IPS-20b (cell line): Measurements from ENCODE around the gene TFF1.

Experiments used
- H3K27ac ChIP-seq: one replicate; pipeline ENCODE4 v1.5.1; 2013; ENCODE audit warnings: low read length
- H3K27me3 ChIP-seq: 2 replicates; pipeline ENCODE4 v1.6.1; 2013; ENCODE audit warnings: mild to moderate bottlenecking, low read length, inconsistent platforms; ENCODE audit not compliant: insufficient read depth
- H3K36me3 ChIP-seq: 2 replicates; pipeline ENCODE4 v1.6.1; 2013; ENCODE audit warnings: low read depth, mild to moderate bottlenecking, inconsistent platforms, low read length, moderate library complexity; ENCODE audit not compliant: insufficient read depth
- H3K4me1 ChIP-seq: 2 replicates; pipeline ENCODE4 v1.6.1; 2013; ENCODE audit warnings: mild to moderate bottlenecking, control low read depth, inconsistent platforms, low read length, moderate library complexity; ENCODE audit not compliant: insufficient read depth
- H3K4me3 ChIP-seq: 2 replicates; pipeline ENCODE4 v1.5.1; 2013; ENCODE audit warnings: mild to moderate bottlenecking, low read length, inconsistent platforms
- H3K9ac ChIP-seq: 2 replicates; pipeline ENCODE4 v1.6.1; 2013; ENCODE audit warnings: low read depth, mild to moderate bottlenecking, inconsistent platforms, low read length, moderate library complexity
- H3K9me3 ChIP-seq: 2 replicates; pipeline ENCODE4 v1.6.1; 2013; ENCODE audit warnings: mild to moderate bottlenecking, low read depth, low read length, inconsistent platforms; ENCODE audit not compliant: insufficient read depth

TFF1 gene

GRCh38 chr21:42346441-42346840, 19.9 kb downstream of the TFF1 start:
- Histone ChIP-seq H3K9me3 (no peaks in the 10 kb centered on the region), H3K27me3 (no peaks in the 10 kb centered on the region), H3K4me3 (no peak overlapping the region), H3K27ac (no peak overlapping the region), H3K4me1 (no peaks in the 10 kb centered on the region), H3K36me3 (no peaks in the 10 kb centered on the region), H3K9ac (no peak overlapping the region)

- Histone ChIP-seq H3K27me3 (no peaks in the 10 kb centered on the region), H3K4me1 (no peaks in the 10 kb centered on the region), H3K9ac (no peak overlapping the region), H3K27ac (no peak overlapping the region), H3K9me3 (no peaks in the 10 kb centered on the region), H3K4me3 (no peak overlapping the region), H3K36me3 (no peaks in the 10 kb centered on the region)
Observed at GRCh38 chr21:42344631-42345030, 21.7 kb downstream of the TFF1 start.

- no peak overlapping the region for H3K4me3 ChIP-seq
- H3K9me3 ChIP-seq = no peaks in the 10 kb centered on the region
- H3K27ac ChIP-seq = no peak overlapping the region
- no peaks in the 10 kb centered on the region for H3K27me3 ChIP-seq
- H3K9ac ChIP-seq = no peak overlapping the region
- no peaks in the 10 kb centered on the region for H3K36me3 ChIP-seq
- no peaks in the 10 kb centered on the region for H3K4me1 ChIP-seq
Observed at GRCh38 chr21:42343963-42344510, 22.3 kb downstream of the TFF1 start.

- Histone ChIP-seq H3K9me3 (no peaks in the 10 kb centered on the region), H3K36me3 (no peaks in the 10 kb centered on the region), H3K4me1 (no peaks in the 10 kb centered on the region), H3K9ac (no peak overlapping the region), H3K27ac (no peak overlapping the region), H3K27me3 (no peaks in the 10 kb centered on the region), H3K4me3 (no peak overlapping the region)
Observed at GRCh38 chr21:42343556-42343955, 22.8 kb downstream of the TFF1 start.

- no peak overlapping the region for H3K27ac ChIP-seq
Observed at GRCh38 chr21:42343101-42343500, 23.2 kb downstream of the TFF1 start.

GRCh38 chr21:42341776-42342542, 24.4 kb downstream of the TFF1 start:
- no peak overlapping the region for H3K4me3 ChIP-seq

More at GRCh38 chr21:42343101-42343500, 23.2 kb downstream of the TFF1 start:
- Histone ChIP-seq H3K4me3 (no peak overlapping the region), H3K36me3 (no peaks in the 10 kb centered on the region), H3K9me3 (no peaks in the 10 kb centered on the region), H3K9ac (no peak overlapping the region), H3K4me1 (peaks cover 2% of the 10 kb centered on the region; the same call in 1 of the 2 replicates), H3K27me3 (no peaks in the 10 kb centered on the region)

GRCh38 chr21:42340187-42341050, 25.9 kb downstream of the TFF1 start:
- Histone ChIP-seq H3K4me1 (peaks cover 16% of the 10 kb centered on the region; the same call in 1 of the 2 replicates), H3K36me3 (no peaks in the 10 kb centered on the region), H3K27ac (no peak overlapping the region), H3K4me3 (no peak overlapping the region), H3K9ac (no peak overlapping the region), H3K9me3 (no peaks in the 10 kb centered on the region), H3K27me3 (no peaks in the 10 kb centered on the region)

More at GRCh38 chr21:42341776-42342542, 24.4 kb downstream of the TFF1 start:
- no peak overlapping the region for H3K27ac ChIP-seq
- no peaks in the 10 kb centered on the region for H3K27me3 ChIP-seq
- H3K9ac ChIP-seq = no peak overlapping the region
- no peaks in the 10 kb centered on the region for H3K36me3 ChIP-seq
- H3K4me1 ChIP-seq = peaks cover 4% of the 10 kb centered on the region; the same call in 1 of the 2 replicates
- no peaks in the 10 kb centered on the region for H3K9me3 ChIP-seq

- H3K9me3 ChIP-seq = no peaks in the 10 kb centered on the region
- no peak overlapping the region for H3K27ac ChIP-seq
- no peak overlapping the region for H3K9ac ChIP-seq
- H3K4me1 ChIP-seq = peaks cover 18% of the 10 kb centered on the region; the same call in 1 of the 2 replicates
- no peaks in the 10 kb centered on the region for H3K36me3 ChIP-seq
- H3K4me3 ChIP-seq = no peak overlapping the region
- no peaks in the 10 kb centered on the region for H3K27me3 ChIP-seq
Observed at GRCh38 chr21:42338729-42339715, 27.3 kb downstream of the TFF1 start.

GRCh38 chr21:42337830-42338728, 28.3 kb downstream of the TFF1 start:
- H3K27me3 ChIP-seq = no peaks in the 10 kb centered on the region
- no peaks in the 10 kb centered on the region for H3K36me3 ChIP-seq
- H3K4me3 ChIP-seq = no peak overlapping the region
- no peak overlapping the region for H3K9ac ChIP-seq
- H3K27ac ChIP-seq = no peak overlapping the region
- no peaks in the 10 kb centered on the region for H3K9me3 ChIP-seq
- H3K4me1 ChIP-seq = peaks cover 18% of the 10 kb centered on the region; the same call in 1 of the 2 replicates

- peaks cover 18% of the 10 kb centered on the region; the same call in 1 of the 2 replicates for H3K4me1 ChIP-seq
- H3K27ac ChIP-seq = no peak overlapping the region
- H3K9ac ChIP-seq = no peak overlapping the region
- no peaks in the 10 kb centered on the region for H3K27me3 ChIP-seq
- H3K36me3 ChIP-seq = no peaks in the 10 kb centered on the region
- H3K4me3 ChIP-seq = no peak overlapping the region
- H3K9me3 ChIP-seq = no peaks in the 10 kb centered on the region
Observed at GRCh38 chr21:42337276-42337675, 29.1 kb downstream of the TFF1 start.
